ENCODE data around the gene DNASE1.

- TF ChIP-seq POLR2AphosphoS5 (IDR thresholded peaks at IDR 0.05; ENCODE audit: low read depth, low read length) (no peak), POLR2A (IDR thresholded peaks at IDR 0.05; ENCODE audit: low read depth, low read length) (no peak), TAF1 (IDR thresholded peaks at IDR 0.05; ENCODE audit: borderline replicate concordance, low read depth, low read length) (no peak)
Measured at GRCh38 chr16:3607634-3608033, 46.9 kb upstream of the DNASE1 start.
